Measurements from ENCODE around the gene TNS1. TPM values are rescaled to one million over a fixed set of nuclear protein-coding genes. Genes with fewer than 3 reads are reported as not detected.

TNS1 gene
- total RNA-seq, 1 experiment from 2014 or later, result 6.2 TPM

DNA sequence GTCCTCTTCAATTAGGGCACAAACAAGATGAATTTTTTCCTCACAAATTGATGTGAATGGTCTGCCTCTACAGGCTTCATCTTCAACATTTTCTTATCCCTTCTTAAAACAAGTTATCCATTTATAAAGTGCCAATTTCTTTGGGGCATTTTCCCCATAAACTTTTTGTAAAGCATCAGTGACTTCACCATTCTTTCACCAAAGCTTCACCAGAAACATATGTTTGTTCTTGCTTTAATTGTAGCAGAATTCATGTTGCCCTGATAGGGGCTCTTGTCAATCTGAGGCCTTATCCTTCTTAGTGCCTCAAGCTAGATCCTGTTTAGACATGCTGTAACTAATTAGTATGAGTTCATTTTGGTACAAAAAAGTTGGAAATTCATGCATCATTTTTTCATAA lies 226.2 kb downstream of the TNS1 start:
- no peaks in the 10 kb centered on the region for H3K9me3 ChIP-seq (ENCODE audit: control insufficient read depth in 1 of 2, insufficient read depth in 1 of 2, low read depth in 1 of 2, low read length in 2 of 2)
- no peak for DNase-seq (ENCODE audit: low read depth, low spot score)
- ChIA-PET POLR2A (no interaction called here), CTCF (interaction anchor here (0.9 to 2.4 kb wide), 2 partner anchors 9 to 20 kb away, joined by 3 to 7 read pairs; no protein-coding TSS in a partner anchor), RAD21 (ENCODE audit: low non-redundant PET in 1 of 2, low total read pairs in 2 of 2, uncharacterized antibody in 2 of 2, unreplicated experiment in 2 of 2) (no interaction called here)
- H2AFZ ChIP-seq (ENCODE audit: low read depth, low read length, poor library complexity, severe bottlenecking), result no peak overlapping the region
- ATAC-seq, result no peak
- H3K4me2 ChIP-seq (ENCODE audit: low read length), result no peak overlapping the region
- no peaks in the 10 kb centered on the region for H3K36me3 ChIP-seq (ENCODE audit: control insufficient read depth in 1 of 2, insufficient read depth in 2 of 2, low read length in 2 of 2)
- no peak overlapping the region for H3K9ac ChIP-seq (ENCODE audit: low read length)
- H3K27ac ChIP-seq (ENCODE audit: low read depth, low read length), result no peak overlapping the region
- intact Hi-C loops (cut with micrococcal nuclease), result no loop called here
- H3K4me1 ChIP-seq (ENCODE audit: control insufficient read depth in 1 of 2, insufficient read depth in 2 of 2, low read length in 2 of 2), result no peaks in the 10 kb centered on the region
- TF ChIP-seq, protein P1, sequence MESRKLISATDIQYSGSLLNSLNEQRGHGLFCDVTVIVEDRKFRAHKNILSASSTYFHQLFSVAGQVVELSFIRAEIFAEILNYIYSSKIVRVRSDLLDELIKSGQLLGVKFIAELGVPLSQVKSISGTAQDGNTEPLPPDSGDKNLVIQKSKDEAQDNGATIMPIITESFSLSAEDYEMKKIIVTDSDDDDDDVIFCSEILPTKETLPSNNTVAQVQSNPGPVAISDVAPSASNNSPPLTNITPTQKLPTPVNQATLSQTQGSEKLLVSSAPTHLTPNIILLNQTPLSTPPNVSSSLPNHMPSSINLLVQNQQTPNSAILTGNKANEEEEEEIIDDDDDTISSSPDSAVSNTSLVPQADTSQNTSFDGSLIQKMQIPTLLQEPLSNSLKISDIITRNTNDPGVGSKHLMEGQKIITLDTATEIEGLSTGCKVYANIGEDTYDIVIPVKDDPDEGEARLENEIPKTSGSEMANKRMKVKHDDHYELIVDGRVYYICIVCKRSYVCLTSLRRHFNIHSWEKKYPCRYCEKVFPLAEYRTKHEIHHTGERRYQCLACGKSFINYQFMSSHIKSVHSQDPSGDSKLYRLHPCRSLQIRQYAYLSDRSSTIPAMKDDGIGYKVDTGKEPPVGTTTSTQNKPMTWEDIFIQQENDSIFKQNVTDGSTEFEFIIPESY (IDR thresholded peaks at IDR 0.05; ENCODE audit: extremely low read depth, insufficient replicate concordance, low read length), result no peak
- TF ChIP-seq EZH2 (IDR thresholded peaks at IDR 0.05) (no peak), ZNF274 (IDR thresholded peaks at IDR 0.05; ENCODE audit: low read depth, low read length) (no peak), POLR2AphosphoS5 (IDR thresholded peaks at IDR 0.05; ENCODE audit: low read depth, low read length) (no peak), EGR1 (IDR thresholded peaks at IDR 0.05; ENCODE audit: low read depth) (no peak), FOSL1 (IDR thresholded peaks at IDR 0.05; ENCODE audit: low read depth) (no peak), SRF (IDR thresholded peaks at IDR 0.05; ENCODE audit: low read depth) (no peak), EZH2phosphoT487 (IDR thresholded peaks at IDR 0.05; ENCODE audit: borderline replicate concordance) (no peak)
- TF ChIP-seq, protein P2, sequence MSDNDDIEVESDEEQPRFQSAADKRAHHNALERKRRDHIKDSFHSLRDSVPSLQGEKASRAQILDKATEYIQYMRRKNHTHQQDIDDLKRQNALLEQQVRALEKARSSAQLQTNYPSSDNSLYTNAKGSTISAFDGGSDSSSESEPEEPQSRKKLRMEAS (IDR thresholded peaks at IDR 0.05), result no peak
- TF ChIP-seq, protein P3, sequence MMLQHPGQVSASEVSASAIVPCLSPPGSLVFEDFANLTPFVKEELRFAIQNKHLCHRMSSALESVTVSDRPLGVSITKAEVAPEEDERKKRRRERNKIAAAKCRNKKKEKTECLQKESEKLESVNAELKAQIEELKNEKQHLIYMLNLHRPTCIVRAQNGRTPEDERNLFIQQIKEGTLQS (IDR thresholded peaks at IDR 0.05), result no peak
- H3K27me3 ChIP-seq (ENCODE audit: insufficient read depth, low read length), result no peaks in the 10 kb centered on the region
- H3K4me3 ChIP-seq (replicated peaks in 1 of 2; ENCODE audit: low read depth in 1 of 2, low read length in 2 of 2), result no peak overlapping the region
- H3K79me2 ChIP-seq (ENCODE audit: insufficient read depth, low read length), result no peaks in the 10 kb centered on the region
- BruUV-seq (replicated peaks), result no TSS peak
- H3K9me2 ChIP-seq (ENCODE audit: insufficient read depth), result no peaks in the 10 kb centered on the region
- H4K20me1 ChIP-seq (ENCODE audit: insufficient read depth), result no peaks in the 10 kb centered on the region

Measured in HCT116 (cell line).